ENCODE results near the gene ATF6. TPM values are rescaled to one million over a fixed set of nuclear protein-coding genes. Genes with fewer than 3 reads are reported as not detected.
"Not testable (repeated sequence)": the region's sequence is repeated elsewhere in the genome, so short reads cannot be mapped to it uniquely, and the experiment has no call there.

The ATF6 gene
- total RNA-seq, 1 experiment from 2014 or later = 10.6 TPM

DNA sequence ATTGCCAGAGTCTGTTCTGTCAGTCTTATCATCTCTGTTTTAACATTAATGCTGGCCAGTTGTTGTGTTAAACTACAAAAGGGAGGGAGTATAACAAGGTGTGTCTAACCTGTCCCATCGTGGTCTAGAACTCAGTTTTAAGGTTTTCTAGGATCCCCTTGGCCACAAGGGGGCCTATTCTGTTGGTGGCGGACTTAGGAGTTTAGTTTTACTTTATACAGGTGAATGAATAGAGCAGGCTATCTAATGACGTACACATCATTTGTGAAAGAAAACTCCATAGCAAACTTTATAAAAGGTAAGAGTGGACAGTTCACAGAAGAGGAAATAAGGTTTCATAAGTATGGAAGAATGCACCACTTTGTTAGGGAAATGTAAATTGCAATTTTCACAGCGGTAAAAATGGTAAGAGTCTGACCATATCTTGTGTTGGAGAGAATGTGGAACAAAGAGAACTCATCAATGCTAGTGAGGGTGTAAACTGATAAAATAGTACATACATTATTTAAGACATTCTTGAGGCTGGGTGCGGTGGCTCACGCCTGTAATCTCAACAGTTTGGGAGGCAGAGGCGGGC, 2.5 kb upstream of the ATF6 start (continued):
- TF ChIP-seq, protein P1, sequence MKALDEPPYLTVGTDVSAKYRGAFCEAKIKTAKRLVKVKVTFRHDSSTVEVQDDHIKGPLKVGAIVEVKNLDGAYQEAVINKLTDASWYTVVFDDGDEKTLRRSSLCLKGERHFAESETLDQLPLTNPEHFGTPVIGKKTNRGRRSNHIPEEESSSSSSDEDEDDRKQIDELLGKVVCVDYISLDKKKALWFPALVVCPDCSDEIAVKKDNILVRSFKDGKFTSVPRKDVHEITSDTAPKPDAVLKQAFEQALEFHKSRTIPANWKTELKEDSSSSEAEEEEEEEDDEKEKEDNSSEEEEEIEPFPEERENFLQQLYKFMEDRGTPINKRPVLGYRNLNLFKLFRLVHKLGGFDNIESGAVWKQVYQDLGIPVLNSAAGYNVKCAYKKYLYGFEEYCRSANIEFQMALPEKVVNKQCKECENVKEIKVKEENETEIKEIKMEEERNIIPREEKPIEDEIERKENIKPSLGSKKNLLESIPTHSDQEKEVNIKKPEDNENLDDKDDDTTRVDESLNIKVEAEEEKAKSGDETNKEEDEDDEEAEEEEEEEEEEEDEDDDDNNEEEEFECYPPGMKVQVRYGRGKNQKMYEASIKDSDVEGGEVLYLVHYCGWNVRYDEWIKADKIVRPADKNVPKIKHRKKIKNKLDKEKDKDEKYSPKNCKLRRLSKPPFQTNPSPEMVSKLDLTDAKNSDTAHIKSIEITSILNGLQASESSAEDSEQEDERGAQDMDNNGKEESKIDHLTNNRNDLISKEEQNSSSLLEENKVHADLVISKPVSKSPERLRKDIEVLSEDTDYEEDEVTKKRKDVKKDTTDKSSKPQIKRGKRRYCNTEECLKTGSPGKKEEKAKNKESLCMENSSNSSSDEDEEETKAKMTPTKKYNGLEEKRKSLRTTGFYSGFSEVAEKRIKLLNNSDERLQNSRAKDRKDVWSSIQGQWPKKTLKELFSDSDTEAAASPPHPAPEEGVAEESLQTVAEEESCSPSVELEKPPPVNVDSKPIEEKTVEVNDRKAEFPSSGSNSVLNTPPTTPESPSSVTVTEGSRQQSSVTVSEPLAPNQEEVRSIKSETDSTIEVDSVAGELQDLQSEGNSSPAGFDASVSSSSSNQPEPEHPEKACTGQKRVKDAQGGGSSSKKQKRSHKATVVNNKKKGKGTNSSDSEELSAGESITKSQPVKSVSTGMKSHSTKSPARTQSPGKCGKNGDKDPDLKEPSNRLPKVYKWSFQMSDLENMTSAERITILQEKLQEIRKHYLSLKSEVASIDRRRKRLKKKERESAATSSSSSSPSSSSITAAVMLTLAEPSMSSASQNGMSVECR (CRISPR knock-in tag; IDR thresholded peaks at IDR 0.05; ENCODE audit: borderline replicate concordance) = no peak
- TF ChIP-seq CREB1 (CRISPR knock-in tag; IDR thresholded peaks at IDR 0.05) = no peak
- TF ChIP-seq ZNF121 (CRISPR knock-in tag; IDR thresholded peaks at IDR 0.05) = 0 out of 2 replicates have a peak, but pooled peaks have one; percentile 17
- no peak for TF ChIP-seq ZNF232 (CRISPR knock-in tag; IDR thresholded peaks at IDR 0.05)

DNA sequence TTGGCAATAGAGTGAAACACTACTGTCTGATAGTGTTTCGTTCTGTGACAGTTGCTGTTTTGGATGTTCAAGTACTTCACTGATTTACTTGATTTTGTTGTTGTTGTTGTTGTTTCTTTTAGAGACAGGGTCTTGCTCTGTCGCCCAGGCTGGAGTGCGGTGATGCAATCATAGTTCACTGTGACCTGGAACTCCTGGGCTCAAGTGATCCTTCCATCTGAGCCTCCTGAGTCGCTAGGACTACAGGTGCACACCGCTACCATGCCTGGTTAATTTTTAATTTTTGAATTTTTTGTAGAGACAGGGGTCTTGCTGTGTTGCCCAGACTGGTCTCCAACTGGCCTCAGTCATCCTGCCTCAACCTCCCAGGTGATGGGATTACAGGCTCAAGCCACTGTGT, 2.3 kb downstream of the ATF6 start:
- no peak for ATAC-seq
- ChIA-PET POLR2A (no interaction called here), CTCF (no interaction called here)
- 0 out of 2 replicates have a peak, but pooled peaks have one; percentile 4 for TF ChIP-seq ZNF121 (CRISPR knock-in tag; IDR thresholded peaks at IDR 0.05)
- TF ChIP-seq ETV6 (CRISPR knock-in tag; IDR thresholded peaks at IDR 0.05) = no peak
- TF ChIP-seq, protein P2, sequence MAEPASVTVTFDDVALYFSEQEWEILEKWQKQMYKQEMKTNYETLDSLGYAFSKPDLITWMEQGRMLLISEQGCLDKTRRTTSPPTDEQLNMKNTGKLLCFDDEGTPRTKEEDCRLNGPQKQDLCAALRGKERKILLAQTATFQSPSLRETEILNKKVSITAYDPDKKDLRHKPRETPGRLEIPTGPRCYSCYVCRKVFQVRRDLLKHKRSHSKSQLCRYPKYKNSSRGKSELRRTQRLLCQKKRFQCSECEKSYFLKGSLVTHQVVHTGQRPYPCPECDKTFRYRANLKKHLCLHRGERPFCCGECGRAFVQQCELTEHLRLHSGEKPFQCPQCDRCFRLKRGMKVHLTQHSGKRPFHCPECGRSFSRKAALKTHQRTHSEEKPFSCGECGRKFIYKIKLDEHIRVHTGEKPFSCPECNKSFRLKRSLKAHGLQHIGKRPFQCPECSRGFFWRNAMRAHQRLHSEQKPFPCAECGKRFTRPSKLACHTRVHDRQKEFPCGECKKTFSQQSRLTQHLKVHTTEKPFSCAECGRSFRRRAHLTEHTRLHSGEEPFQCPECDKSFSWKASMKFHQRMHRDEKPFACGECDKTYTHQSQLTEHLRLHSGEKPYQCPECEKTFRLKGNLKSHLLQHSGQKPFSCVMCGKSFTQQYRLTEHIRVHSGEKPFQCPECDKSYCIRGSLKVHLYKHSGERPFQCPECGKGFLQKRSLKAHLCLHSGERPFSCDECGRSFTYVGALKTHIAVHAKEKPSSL (CRISPR knock-in tag; conservative IDR thresholded peaks at IDR 0.05) = no peak
- no peak for TF ChIP-seq ZNF263 (CRISPR knock-in tag; IDR thresholded peaks at IDR 0.05; ENCODE audit: low read depth)
- Mint-ChIP-seq H3K27ac (no peak overlapping the region), H3K4me1 (peaks cover 8% of the 10 kb centered on the region), H3K4me3 (no peak overlapping the region), H3K27me3 (ENCODE audit: low read depth) (no peaks in the 10 kb centered on the region; the same call in 1 of the 2 replicates), H3K36me3 (no peaks in the 10 kb centered on the region), H3K9me3 (no peaks in the 10 kb centered on the region)
- no peak for DNase-seq (ENCODE audit: low spot score)

DNA sequence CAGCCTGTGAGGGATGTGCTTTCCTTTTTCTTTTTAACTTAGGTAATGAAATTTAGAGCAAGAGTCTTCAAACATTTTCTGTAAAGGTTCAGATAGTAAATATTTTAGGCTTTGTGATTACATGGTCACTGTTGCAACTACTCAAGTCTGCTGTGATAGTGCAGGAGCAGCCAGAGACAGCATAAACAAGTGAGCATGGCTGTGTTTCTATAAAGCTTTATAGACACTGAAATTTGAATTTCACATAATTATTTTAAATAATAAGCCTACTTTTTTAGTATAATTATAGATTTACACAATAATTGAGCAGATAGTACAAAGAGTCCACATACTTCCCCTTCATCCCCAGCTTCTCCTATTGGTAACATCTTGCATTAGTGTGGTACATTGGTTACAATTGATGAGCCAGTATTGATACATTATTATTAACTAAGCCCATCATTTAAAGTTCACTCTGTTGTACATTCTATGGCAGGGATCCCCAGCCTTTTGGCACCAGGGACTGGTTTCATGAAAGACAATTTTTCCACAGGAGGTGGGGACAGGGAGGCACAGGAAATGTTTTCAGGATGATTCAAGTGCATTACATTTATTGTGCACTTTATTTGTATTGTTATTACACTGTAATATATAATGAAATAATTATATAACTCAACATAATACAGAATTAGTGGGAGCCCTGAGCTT, 3.0 kb downstream of the ATF6 start:
- DNase-seq (ENCODE audit: low spot score) = no peak
- TF ChIP-seq NR1H2 (CRISPR knock-in tag; IDR thresholded peaks at IDR 0.05) (no peak), ZNF232 (CRISPR knock-in tag; IDR thresholded peaks at IDR 0.05) (no peak), ZNF219 (CRISPR knock-in tag; IDR thresholded peaks at IDR 0.05; ENCODE audit: borderline replicate concordance) (no peak), NR2C2 (CRISPR knock-in tag; IDR thresholded peaks at IDR 0.05) (no peak), JAZF1 (CRISPR knock-in tag; IDR thresholded peaks at IDR 0.05) (no peak), FOXP1 (CRISPR knock-in tag; IDR thresholded peaks at IDR 0.05; ENCODE audit: borderline replicate concordance) (no peak), ESRRA (CRISPR knock-in tag; IDR thresholded peaks at IDR 0.05; ENCODE audit: borderline replicate concordance) (no peak), SMAD3 (CRISPR knock-in tag; IDR thresholded peaks at IDR 0.05; ENCODE audit: borderline replicate concordance) (no peak), GRHL2 (CRISPR knock-in tag; IDR thresholded peaks at IDR 0.05; ENCODE audit: insufficient replicate concordance, severe bottlenecking) (no peak), CBFB (CRISPR knock-in tag; IDR thresholded peaks at IDR 0.05; ENCODE audit: low read depth) (no peak), ETV6 (CRISPR knock-in tag; IDR thresholded peaks at IDR 0.05) (no peak), NFYB (CRISPR knock-in tag; conservative IDR thresholded peaks at IDR 0.05; ENCODE audit: low read depth) (no peak), CREM (CRISPR knock-in tag; IDR thresholded peaks at IDR 0.05) (no peak)
- TF ChIP-seq, protein P3, sequence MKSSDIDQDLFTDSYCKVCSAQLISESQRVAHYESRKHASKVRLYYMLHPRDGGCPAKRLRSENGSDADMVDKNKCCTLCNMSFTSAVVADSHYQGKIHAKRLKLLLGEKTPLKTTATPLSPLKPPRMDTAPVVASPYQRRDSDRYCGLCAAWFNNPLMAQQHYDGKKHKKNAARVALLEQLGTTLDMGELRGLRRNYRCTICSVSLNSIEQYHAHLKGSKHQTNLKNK (CRISPR knock-in tag; IDR thresholded peaks at IDR 0.05) = no peak
- POLR2A ChIA-PET = no interaction called here
- Mint-ChIP-seq H3K9me3 (no peaks in the 10 kb centered on the region), H3K4me1 (peaks cover 5% of the 10 kb centered on the region), H3K27me3 (ENCODE audit: low read depth) (no peaks in the 10 kb centered on the region; the same call in 1 of the 2 replicates), H3K27ac (no peak overlapping the region), H3K4me3 (no peak overlapping the region), H3K36me3 (no peaks in the 10 kb centered on the region)
- no peak for ATAC-seq
- CTCF ChIA-PET = no interaction called here

DNA sequence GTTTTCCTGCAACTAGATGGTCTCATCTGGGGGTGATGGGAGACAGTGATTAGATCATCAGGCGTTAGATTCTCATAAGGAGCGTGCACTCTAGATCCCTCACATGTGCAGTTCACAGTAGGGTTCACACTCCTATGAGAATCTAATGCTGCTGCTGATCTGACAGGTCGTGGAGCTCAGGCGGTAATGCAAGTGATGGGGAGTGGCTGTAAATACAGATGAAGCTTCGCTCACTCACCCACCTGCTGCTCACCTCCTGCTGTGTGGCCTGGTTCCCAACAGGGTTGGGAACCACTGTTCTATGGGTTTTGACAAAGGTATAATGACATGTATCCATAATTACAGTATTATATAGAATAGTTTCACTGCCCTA, 3.5 kb downstream of the ATF6 start:
- H3K27ac Mint-ChIP-seq; ATAC-seq; DNase-seq (ENCODE audit: low spot score); H3K9me3 Mint-ChIP-seq; H3K36me3 Mint-ChIP-seq; POLR2A ChIA-PET; H3K4me1 Mint-ChIP-seq; CTCF ChIA-PET; H3K27me3 Mint-ChIP-seq (ENCODE audit: low read depth); H3K4me3 Mint-ChIP-seq: not testable (repeated sequence)

Data from WTC11 (cell line).